AG08396 (cell line): ENCODE measurements around the gene FOXP1.

ENCODE experiments used
- DNase-seq: peaks from one replicate; pipeline ENCODE4 v3.0.0; 2012; ENCODE audit warnings: low spot score, mixed read lengths

Gene FOXP1

DNA sequence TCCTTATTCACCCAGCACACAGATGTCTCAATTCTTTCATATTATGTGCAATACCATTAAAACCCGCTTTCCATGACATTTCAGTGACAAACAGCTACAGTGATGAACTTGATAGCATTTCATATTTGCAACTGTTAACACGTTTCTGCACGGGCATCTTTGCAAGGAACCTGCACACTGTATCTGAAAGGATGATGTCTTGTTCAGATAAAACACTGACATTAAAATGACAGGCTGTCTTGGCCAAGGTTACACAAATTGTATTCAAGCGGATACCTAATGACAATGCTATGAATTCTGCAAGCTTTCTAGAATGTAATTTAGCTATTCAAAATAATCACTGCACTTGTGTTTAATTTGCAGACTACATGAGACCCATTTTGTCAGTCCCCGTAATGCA lies 529.2 kb downstream of the FOXP1 start:
- DNase-seq, result no peak

DNA sequence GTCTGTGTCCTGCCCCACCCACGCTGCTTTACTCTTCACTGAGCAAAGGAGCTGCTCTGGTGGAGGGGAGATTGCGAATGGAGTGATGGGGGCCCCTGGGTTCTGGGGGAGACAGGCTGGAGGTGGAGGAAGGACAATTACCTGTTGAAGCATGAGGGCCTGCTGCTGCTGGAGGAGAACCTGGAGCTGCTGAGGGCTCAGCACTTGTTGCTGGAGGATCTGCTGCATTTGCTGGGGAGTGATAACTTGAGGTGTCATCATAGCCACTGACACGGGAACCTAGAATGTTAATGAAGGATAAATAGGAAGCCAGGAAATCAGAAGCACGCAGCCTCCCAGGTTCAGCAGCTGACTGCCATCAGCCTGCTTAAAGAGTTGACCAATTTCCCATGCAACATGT lies 530.0 kb downstream of the FOXP1 start:
- DNase-seq, result no peak

DNA sequence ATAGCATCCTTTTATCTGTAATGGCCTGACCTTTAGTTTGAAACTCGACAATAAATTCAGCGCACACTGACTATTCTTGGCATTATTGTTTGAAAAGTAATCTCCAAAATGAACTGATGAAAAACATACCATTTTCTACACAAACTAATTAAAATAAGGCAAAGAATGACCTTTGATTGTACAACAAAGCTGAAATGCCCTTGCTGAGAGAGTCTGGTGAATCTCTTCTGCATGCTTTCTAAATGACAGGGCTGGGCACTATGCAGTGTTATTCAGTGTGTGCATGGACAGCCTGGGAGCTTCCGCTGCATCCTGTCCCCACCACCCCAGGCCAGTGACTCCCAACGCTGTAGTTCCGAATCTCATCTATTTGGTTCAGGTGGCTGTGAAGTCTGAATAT lies 530.8 kb downstream of the FOXP1 start:
- no peak for DNase-seq

GRCh38 chr3:71051893-71052687 lies 531.4 kb downstream of the FOXP1 start:
- DNase-seq, result no peak

DNA sequence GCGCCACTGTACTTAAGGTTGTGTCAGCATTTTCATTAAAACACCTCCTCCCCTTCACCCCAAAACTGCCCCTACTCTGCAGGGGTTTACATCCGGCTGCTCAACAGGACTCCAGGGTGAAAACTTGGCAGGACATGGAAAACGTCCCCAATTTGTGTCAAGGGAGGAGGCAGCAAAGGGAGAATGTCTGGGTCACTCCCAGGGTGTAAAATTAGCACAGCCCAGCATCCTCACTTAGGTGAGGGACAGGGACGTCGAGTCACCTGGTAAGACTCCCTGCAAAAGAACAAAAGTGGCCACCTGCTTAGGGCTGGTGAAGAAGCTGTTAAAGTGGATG lies 532.3 kb downstream of the FOXP1 start:
- no peak for DNase-seq

GRCh38 chr3:71050538-71051258 lies 532.8 kb downstream of the FOXP1 start:
- no peak for DNase-seq

- no peak for DNase-seq
These were observed 533.4 kb downstream of the FOXP1 start for GRCh38 chr3:71050166-71050537.

DNA sequence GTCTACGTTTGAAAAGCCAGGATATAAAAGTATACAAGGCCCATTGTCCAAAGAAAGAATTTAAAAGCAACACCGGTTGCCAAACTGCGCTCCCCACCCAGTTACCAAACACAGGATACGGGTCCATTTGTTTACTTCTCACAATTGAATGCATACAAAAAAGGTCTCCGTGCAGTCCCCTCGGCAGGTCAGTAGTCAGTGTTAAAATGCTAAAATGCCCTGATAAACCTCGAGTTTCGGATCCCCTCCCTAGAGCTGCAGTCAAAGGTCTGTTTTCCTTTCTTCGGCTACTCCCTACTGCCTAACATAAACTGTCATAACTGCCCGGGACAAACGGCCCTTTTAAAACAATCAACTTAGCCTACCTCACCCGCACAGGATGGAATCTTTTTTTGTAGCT lies 534.6 kb downstream of the FOXP1 start:
- no peak for DNase-seq

- no peak for DNase-seq
These were observed 535.7 kb downstream of the FOXP1 start for GRCh38 chr3:71047616-71048531.

DNA sequence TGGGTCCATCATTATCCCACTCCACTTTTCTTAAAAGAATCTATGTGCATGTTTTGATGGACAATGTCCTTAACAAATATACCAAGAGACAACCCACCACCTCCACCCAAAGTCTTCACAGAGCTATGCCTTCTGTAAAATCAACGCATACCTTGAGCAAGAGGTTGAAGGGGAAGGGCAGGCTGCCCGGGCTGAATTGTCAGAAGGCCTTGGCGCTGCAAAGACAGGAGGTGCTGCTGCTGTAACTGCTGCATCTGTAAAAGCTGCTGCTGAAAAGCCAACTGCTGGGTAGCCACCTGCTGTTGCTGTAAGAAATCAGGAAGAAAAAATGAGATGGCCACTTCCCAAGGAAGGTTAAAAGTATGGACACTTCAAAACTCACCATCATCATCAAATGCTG lies 536.7 kb downstream of the FOXP1 start:
- no peak for DNase-seq

DNA sequence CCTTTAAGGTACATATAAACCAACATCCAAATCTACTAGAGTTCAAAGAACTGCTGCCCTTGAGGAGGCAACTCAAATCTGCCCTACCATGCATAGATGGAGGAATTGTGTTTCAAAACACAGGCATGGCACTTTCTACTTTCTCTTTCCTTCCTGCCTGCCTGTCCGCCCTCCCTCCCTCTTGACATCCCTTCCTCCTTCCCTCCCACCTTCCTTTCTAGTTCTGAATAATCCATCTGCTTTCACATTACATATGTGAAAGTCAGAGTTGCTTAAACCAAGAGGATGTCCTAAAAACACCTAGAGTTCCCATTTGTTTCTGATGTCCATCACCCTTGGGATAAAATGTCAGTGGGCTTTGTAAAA lies 537.6 kb downstream of the FOXP1 start:
- DNase-seq, result no peak

DNA sequence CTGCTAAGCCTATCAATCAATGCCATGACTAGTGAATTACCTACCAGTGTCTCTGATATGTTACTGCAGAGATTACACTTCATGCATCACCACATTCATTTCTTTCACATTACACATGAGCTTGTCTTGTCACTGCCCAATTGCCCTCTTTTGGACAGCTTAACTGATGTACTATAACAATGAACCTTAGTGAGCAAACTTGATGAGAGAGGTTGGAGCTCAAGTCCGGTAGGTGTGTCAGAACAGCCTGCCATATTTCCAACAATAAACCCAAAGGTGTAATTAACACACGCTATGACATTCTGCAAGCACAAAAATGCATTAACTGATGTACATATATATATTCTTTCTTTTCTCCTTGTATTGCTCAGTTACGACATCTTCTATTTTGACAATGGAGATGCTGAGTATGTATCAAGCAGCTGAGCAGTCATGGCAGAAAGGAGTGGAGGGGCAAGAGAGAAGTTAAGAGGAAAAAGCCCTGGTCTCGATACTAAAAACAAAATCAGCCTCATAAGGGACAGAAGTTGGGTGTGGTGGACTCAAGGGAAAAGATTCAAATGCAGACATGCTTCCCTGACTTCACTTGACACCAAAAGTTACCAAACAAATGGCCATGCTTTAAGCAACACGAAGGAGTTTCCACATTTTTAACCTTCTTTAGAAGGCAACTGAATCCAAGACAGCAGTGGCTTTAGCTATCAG lies 538.2 kb downstream of the FOXP1 start:
- DNase-seq, result no peak

DNA sequence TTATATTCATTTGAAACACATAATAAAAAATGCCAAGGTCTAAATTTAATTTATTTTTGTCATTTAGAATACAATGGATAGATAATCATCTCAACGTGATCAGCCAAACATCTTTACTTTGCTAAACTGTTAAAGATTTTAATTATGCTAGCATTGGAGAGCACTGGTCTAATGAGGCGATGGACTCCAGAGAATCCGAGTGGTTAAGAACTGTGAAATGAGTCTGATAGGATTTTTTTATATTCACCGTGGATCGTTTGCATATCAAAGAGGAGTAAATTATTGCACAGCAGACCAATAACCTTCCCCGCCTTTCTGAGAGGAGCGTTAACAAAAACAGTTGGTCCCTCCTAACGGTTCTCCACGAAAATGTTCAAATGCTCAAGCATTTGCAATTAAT lies 540.8 kb downstream of the FOXP1 start:
- DNase-seq, result no peak

DNA sequence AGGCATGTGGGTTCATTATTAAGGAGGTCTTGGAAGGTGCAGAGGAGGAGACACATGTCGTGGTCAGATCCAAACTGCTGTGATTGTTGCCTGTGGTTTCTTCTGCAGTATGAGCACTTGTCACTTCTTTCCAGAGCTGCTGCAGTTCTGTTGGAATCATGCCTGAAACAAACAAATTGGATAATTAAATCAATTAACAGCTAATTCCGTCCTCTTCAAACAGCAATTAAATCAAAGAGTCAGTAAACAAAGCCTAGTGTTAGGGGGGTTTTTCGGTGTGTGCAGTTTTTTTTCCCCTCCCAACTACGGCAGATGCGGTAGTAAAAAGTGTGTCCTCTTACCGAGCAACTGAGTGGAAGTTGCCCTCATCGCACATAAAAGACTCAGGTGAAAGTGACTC lies 542.2 kb downstream of the FOXP1 start:
- DNase-seq, result no peak

GRCh38 chr3:71039332-71039731 lies 544.2 kb downstream of the FOXP1 start:
- DNase-seq, result no peak

DNA sequence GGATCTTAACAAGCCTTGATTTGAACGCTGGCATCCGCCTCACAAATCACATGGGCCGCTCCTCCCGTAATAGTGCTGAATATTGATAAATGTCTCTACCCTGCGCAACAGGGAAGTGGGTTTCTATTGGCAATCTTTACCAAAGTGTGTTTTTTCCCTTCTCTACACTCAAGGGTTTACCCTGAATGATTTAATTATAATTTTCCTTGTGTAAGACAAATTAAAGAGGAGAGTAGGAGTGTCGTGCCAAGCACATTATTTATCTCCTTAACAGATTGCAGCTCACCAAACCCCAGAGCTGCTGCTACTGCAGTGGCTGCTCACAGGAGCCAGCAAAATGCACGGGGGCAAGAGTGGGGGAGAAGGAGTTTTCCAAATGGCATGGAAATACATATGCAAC lies 545.8 kb downstream of the FOXP1 start:
- no peak for DNase-seq

DNA sequence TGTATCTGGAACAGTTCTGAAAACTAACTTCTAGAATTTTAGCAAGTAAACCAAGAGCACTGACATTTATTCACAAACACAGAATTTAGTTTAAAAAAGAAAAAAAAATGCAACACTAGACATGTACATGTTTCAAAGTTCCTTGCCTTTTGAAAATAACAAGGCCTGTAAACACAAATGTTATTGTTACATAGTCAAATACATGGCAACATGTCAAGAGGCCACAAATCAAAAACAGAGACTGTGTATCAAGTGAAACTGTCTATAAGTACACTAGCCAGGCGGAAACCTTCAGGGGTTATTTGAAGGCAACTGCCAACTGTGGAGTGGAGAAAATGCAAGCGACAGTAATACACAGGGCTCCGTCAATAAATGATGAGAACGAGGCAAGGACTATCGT lies 547.6 kb downstream of the FOXP1 start:
- DNase-seq, result no peak

DNA sequence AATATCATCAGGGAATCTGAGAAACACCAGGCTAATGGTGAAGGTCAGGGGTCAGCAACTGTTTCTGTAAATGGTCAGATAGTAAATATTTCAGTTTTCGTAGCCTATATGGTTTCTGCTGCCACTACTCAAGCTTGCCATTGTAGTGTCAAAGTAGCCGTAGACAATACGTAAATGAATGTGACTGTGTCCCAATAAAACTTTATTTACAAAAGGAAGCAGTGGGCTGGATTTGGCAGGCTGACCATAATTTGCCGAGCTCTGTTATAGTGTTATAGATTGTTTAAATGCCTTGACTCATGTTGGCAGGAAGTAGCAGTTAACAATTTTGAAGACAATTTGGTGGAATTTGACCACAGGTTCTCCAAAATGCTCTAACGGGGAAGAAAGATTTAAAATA lies 548.2 kb downstream of the FOXP1 start:
- DNase-seq, result no peak

GRCh38 chr3:71033681-71034220 lies 549.8 kb downstream of the FOXP1 start:
- DNase-seq, result no peak

GRCh38 chr3:71031914-71032521 lies 551.5 kb downstream of the FOXP1 start:
- no peak for DNase-seq

GRCh38 chr3:71031181-71031580 lies 552.3 kb downstream of the FOXP1 start:
- no peak for DNase-seq

- DNase-seq, result no peak
These were observed 552.8 kb downstream of the FOXP1 start for GRCh38 chr3:71030748-71031147.
